GM21423 (cell line): ENCODE data around the gene PGAP3.

Experiments used
- ATAC-seq: cut with Tn5 transposase; IDR thresholded peaks from one replicate; pipeline ENCODE4 v1.9.1; 2021; ENCODE audit warnings: mild to moderate bottlenecking, moderate library complexity; ENCODE audit not compliant: unreplicated experiment

PGAP3 gene

DNA sequence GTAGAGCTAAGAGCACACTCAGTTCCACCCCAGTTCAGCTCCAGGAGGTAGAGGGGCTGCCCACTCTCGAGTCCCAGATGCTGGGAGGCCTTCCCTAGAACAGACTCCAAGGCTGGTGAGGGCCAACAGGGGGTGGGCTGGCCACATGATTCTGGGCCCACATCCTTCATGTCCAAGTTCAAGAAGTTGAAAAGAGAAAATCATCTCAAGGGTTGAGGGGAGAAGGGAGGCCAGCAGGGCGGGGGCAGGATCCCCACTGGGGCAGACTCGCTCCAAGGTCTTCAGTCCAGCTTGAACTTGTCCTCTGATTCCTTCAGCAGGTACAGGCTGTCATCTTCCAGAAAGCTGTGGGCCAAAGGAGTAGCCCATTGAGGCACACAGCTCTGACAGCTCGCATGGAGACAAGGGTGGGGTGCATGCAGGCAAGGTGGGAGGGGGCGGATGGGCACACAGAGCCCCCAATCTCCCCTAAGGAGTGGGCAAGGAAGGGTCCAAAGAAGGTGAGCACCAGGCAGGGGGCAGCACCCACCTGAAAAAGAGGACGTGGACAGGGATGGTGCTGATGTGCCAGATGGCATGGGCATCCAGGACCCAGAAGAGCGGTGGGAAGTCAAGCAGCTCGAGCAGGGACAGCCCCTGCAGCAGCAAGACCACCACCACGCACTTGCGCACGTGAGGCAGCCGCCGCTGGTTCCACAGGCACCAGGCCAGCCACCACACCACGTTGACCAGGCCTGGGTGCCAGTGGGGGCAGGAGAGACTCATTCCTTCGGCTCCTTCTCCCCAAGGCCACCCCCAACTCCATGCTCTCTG is 15.1 kb downstream of the PGAP3 start:
- ATAC-seq, result no peak

DNA sequence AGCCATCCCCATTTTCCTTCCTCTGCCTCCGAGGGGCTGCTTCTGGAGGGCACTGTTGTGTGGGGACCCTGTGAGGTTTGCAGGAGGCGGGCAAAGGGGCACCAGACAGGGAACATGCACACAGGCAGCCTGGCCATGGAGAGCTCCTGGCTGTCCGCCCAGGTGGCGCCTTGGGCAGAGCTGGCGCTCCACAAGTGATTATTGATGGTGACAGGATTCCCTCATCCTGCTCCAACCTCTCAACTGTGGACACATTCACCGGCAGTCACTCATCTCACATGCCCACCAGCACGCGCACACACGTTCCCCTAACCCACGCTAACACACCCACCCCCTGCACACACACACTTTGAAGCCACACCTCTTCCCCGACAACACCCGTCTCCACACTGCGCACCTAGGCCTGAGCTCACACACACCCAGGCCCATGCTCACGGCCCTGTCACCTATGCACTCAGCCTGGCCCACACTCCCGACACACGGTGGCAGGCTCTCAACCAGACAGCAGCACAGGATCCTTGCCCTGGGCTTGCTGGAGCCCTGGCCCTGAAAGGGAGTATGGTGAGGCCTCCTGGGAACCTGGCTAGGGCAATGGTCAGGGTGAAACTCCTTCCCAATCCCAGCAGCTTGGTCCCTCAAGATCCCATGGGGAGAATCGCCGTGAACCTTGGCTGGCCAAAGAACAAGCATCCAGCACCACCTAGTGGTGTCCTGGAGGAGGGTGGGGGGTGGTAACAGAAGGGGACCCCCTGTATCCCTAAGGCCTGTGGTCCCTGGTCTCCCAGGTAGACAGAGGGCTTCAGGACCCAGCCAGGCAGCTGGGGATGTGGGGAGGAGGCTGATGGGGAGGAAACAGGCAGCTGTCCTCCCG is 16.0 kb downstream of the PGAP3 start:
- ATAC-seq, result no peak

DNA sequence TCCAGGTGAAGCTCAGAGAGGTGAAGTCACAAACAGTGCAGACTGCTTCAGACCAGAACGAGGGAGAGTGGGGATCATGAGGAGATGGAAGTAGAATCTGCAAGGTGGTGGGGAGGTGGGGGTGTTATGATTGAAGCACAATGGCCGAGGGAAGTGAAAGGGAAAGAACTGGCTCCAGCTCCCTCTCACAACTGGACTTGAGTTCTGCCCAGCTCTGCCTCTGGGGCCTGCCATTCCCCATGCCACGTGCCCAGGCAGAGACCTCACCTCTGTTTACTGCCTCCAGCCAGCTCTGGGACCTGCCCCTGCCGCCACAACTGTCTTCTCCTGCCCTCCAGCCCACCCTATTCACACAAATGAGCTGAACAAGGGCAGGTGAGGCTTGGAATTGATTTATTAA is 17.1 kb downstream of the PGAP3 start:
- no peak for ATAC-seq

DNA sequence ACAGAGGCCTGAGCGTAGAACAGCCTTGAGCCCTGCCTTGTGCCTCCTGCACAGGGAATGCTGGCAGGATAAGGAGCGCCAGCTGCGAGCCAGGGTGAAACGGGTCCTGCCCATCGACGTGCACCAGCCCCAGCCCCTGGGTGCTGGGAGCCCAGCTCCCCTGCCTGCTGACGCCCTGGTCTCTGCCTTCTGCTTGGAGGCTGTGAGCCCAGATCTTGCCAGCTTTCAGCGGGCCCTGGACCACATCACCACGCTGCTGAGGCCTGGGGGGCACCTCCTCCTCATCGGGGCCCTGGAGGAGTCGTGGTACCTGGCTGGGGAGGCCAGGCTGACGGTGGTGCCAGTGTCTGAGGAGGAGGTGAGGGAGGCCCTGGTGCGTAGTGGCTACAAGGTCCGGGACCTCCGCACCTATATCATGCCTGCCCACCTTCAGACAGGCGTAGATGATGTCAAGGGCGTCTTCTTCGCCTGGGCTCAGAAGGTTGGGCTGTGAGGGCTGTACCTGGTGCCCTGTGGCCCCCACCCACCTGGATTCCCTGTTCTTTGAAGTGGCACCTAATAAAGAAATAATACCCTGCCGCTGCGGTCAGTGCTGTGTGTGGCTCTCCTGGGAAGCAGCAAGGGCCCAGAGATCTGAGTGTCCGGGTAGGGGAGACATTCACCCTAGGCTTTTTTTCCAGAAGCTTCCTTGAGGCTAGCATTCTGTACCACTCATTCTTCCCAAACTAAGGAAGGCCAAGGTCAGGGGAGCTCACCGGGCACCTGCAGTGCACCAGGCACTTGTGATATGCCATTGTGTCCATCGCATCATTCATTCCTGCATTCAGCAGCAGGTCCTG is 17.7 kb downstream of the PGAP3 start:
- ATAC-seq, result no peak

DNA sequence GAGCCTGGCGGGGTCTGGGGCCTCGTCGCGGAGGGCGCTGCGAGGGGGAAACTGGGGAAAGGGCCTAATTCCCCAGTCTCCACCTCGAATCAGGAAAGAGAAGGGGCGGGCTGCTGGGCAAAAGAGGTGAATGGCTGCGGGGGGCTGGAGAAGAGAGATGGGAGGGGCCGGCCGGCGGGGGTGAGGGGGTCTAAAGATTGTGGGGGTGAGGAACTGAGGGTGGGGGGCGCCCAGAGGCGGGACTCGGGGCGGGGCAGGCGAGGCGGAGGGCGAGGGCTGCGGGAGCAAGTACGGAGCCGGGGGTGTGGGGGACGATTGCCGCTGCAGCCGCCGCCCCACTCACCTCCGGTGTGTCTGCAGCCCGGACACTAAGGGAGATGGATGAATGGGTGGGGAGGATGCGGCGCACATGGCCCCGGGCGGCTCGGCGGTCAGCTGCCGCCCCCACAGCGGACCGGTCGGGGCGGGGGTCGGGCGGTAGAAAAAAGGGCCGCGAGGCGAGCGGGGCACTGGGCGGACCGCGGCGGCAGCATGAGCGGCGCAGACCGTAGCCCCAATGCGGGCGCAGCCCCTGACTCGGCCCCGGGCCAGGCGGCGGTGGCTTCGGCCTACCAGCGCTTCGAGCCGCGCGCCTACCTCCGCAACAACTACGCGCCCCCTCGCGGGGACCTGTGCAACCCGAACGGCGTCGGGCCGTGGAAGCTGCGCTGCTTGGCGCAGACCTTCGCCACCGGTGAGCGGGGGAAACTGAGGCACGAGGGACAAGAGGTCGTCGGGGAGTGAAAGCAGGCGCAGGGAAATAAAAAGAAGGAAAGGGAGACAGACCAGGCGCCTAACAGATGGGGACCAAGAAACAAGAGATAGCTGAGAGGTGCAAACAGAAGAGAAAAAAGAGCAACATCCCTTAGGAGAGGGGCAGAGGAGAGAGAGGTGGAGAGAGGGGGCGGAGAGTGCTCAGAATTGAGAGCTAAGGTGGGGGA is 19.6 kb downstream of the PGAP3 start, which contains the start of gene PNMT:
Gene PNMT, plus strand, starts transcription at position 509 of the 980 bp plus-strand sequence. Its CDS starts 23 bp downstream, at position 532.
- ATAC-seq, result no peak

DNA sequence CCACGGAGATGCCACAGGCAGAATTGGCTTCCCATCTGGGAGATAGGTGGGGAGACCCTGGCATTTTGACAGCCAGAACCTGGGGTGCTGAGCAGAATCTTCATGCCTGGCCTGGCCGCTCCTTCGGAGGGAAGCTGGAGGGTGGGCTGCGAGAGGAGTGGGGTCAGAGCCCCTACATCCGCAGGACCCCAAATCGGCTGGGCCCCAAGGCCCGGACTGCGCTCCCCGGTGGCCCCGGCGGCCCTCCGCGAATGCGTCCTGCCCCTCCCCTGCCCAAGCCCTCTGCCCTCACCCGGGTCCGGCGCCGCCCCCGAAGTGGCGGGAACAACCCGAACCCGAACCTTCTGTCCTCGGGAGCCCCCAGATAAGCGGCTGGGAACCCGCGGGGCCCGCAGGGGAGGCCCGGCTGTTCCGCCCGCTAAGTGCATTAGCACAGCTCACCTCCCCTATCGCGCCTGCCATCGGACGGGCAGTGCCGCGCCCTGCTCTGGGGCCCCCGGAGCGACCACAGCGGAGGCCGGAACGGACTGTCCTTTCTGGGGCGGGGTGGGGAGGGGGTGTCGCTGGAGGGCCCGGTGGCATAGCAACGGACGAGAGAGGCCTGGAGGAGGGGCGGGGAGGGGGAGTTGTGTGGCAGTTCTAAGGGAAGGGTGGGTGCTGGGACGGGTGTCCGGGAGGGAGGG is 20.5 kb downstream of the PGAP3 start:
- ATAC-seq, result no peak

DNA sequence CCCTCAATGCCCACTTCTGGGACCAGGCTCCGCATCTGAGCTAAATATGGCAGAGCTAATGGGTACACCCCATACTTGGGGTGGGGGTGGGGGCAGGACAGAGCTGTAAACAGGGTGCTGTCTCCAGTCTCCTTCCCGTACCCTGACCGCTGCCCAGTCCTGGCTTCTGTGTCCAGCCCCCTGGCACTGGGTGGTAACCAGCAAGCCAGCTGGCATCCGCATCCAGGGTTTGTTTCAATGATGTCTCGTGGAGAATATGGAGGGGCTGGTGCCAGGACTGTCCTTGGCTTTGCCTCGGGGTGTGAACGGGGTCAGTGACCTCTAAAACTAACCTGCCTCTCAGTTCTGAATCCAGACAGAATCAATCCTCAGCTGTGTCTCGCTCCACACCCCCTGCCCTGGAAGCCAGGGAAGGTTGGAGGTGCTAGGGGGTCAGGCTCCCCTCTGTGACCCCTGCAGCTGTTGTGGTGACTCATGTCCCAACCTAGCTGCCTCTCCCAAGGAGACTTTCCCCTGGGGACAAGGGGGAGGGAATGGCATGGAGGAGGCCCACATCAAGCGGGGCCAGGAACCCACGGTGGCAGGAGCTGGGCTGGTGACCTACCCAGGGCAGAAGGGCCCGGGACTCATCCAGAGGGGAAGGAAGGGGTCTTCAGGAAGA is 21.1 kb downstream of the PGAP3 start:
- no peak for ATAC-seq

DNA sequence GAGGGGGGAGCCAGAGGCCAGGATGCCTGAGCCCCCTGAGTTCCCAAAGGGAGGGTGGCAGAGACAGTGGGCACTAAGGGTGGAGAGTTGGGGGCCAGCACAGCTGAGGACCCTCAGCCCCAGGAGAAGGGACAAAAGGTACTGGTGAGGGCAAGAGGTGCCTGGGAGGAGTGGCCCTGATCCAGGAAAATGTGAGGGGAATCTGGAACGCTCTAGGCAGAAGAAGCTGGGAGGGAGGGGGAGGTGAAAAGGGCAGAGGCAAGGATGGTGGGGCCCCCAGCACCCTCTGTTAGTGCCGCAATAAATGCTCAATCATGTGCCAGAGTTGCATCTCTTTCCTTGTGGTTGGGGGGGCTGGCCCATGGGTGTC is 21.6 kb downstream of the PGAP3 start:
- ATAC-seq, result no peak

DNA sequence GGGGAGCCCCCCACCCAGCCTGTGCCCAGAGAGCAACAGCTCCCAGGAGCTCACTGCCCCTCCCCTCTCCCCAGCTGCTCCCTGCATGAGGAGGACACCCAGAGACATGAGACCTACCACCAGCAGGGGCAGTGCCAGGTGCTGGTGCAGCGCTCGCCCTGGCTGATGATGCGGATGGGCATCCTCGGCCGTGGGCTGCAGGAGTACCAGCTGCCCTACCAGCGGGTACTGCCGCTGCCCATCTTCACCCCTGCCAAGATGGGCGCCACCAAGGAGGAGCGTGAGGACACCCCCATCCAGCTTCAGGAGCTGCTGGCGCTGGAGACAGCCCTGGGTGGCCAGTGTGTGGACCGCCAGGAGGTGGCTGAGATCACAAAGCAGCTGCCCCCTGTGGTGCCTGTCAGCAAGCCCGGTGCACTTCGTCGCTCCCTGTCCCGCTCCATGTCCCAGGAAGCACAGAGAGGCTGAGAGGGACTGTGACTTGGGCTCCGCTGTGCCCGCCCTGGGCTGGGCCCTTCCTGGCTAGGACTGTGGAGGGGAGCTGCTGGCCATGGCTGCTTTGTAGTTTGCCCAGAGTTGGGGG is 22.1 kb downstream of the PGAP3 start:
- ATAC-seq, result no peak

DNA sequence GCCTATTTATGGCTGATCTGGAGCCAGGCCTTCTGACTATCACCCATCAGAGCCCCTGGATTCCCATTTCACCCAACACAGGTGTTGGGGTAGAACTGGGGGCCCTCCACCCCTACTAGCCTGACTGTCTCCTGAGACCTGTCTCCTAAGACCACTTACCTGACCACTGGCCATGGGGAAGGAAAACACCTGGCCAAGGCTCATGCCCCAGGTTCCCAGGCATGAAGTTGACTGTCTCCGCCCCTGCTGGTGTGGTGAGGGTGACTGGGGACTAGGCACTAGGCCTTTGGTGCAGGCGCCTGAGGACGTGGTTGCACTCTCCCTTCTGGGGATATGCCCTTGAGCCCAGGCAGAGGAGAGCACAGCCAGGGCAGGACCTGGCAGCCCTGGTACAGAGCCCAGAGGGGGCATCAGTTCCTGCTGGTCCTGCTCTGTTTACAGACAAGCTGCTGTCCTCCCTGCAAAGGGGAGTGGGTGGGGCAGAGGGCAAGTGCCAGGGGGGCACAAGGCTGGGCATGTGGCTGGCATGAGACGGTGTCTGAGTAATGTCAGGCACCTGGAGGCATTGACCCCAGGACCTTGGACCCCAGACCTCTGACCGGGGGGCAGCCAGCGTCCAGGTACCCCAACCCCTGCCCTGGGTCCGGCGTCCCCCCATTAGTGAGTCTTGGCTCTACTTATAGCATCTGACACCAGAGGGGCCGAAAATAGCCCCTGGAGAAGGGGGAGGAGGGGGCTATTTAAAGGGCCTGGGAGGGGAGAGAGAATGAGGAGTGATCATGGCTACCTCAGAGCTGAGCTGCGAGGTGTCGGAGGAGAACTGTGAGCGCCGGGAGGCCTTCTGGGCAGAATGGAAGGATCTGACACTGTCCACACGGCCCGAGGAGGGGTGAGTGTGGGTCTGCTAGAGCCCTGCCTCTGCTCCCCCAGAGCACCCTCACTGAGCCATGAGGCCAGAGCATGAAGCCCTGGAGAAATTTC is 23.0 kb downstream of the PGAP3 start, which contains the start of gene TCAP:
Gene TCAP, plus strand, starts transcription at position 769 of the 981 bp plus-strand sequence. Its CDS starts 11 bp downstream, at position 780.
- no peak for ATAC-seq

DNA sequence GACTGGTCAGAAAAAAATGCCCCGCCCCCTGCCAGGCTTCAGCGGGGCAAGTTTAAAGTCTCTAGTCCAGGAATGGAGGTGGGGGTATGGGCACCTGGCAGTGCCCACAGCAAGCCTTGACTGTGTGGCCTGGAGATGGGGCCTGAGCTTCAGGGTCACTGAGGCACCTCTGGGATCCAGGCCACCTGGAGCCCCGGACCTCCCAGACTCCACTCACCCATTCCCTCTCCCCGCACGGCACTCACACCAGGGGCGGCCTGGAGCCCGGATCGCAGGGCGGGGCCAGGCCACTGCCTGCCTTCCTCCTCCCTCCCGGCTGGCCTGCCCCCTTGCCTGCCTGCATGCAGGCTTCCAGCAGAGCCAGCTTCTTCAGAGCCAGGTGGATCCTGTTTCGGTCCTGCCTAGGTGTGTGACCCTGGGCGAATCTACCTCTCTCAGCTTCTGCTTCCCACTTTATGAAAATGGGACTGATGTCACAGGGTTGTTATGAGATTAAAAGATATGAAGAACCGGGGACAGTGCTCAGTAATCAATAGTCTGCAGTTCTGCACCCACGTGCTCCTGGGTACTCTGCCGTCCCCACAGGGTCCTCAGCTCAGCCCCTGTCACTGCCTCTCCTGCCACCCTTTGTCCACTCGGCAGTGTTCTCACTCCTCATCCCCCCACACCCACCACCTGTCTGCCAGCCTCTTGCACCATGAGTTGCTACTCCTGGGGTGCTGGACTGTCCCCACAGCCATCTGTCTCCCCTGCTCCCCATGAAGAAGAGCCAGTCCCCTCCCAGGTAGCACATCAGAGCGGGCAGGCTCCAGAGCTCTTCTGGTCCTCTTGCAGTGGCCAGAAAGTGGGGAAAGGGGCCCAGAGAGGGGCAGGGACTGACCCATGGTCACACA is 23.9 kb downstream of the PGAP3 start:
- no peak for ATAC-seq

DNA sequence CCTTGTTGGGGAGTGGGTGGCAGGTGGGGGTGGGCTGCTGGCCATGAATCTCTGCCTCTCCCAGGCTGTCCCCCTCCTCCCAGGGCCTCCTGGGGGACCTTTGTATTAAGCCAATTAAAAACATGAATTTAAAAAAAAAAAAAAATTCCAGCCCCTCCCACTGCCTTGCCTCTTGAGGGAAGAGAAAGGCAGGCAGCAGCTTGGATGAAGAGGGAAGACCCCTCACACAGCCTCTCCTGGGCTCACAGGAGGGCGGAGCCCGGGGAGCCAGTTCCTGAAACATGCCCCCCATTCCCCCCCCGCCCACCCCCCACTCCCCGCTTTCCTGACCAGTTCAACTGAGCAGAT is 24.5 kb downstream of the PGAP3 start:
- no peak for ATAC-seq

DNA sequence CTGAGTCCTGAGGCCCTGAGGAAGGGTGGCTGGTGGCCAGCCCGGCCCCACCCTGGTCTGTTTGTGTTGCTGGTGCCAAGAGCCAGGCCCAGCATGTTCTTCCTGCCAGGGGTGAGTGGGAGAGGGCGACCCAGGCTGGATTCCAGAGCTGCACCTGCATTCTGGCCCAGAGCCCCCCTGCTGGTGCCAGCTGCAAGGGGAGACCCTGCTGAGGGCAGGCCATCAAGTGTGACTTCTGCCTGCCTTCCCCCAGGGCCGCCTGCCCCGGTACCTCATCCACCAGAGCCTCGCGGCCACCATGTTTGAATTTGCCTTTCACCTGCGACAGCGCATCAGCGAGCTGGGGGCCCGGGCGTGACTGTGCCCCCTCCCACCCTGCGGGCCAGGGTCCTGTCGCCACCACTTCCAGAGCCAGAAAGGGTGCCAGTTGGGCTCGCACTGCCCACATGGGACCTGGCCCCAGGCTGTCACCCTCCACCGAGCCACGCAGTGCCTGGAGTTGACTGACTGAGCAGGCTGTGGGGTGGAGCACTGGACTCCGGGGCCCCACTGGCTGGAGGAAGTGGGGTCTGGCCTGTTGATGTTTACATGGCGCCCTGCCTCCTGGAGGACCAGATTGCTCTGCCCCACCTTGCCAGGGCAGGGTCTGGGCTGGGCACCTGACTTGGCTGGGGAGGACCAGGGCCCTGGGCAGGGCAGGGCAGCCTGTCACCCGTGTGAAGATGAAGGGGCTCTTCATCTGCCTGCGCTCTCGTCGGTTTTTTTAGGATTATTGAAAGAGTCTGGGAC is 25.1 kb downstream of the PGAP3 start:
- no peak for ATAC-seq

DNA sequence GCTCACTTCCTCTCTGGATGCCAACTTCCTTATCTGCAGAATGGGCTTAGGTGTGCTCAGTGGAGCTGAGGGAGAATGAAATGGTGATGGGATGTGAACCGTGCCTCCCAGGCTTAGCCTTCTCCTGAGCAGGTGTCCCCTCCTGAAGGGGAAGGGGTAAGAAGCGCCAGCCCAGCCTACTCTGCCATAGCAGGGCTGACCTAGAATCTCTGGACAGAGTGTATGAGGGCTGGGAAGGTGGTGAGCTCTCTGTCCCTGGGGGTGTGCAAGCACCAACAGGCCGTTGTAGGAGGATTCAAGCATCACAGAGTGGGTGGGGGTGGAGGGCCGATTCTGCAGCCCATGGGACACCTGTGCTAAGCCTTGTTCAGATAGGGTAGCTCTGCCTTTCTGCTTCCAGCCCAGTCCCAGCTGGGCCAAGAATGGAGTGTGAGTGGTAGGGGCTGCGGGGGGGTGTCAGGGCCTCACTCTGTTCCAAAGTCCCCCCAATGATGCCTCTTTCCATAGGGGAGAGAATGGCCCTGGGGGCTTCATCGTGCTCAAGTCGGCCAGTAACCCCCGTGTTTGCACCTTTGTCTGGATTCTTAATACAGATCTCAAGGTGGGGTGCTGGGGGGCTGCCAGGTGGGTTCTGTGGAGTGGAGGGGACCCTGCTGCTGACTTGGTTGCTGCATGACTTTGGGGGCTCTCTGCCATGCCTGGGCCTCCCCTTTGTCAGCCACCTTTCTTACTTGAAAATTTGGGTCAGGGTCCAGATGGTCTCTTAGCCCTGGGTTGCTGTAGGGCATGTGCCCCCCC is 25.9 kb downstream of the PGAP3 start:
- ATAC-seq, result no peak
